Stimulated activated naive CD4-positive, alpha-beta T cell (primary cell): ENCODE results near the gene GALK2.
"Not testable (repeated sequence)": the region's sequence is repeated elsewhere in the genome, so short reads cannot be mapped to it uniquely, and the experiment has no call there.

Experiments
- DNase-seq, 6 experiments: peaks; one replicate each; lab custom pipeline; 2025; lab: John Stamatoyannopoulos, UW

The GALK2 gene

GRCh38 chr15:49223536-49224274 lies 53.7 kb downstream of the GALK2 start:
- no peak for DNase-seq

DNA sequence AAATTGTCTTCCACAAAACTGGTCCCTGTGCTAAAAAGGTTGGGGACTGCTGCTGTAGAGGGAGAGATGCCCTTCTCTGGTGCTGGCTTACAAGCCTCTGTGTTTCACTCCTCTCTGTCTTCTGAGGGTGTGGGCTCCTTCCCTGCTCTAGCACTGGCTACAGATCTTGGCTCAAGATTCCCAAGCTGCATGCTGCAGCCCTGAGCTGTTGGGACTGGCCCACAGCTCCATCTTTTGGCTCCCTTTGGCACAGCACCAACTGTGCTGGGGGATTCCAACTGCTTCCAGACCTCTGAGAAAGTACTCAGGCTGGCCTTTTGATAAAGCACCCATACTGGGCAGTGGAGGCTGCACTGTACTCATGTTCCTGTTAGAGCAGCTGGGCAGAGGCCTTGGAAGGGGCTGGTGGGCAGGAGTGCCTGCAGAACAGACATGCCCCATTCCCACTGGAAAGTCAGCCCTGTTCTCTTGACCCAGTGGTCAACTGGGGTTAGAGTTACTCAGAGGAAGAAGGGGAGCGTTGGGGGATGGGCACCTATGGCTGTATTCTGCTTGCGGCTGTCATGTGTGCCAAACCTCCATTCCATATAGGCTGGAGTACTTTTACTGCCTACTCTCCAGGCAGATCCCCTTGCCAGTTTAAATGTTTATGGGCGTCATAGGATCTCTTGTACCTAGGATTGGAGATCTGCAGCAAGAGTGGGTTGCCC lies 55.7 kb downstream of the GALK2 start:
- DNase-seq, result no peak

- DNase-seq, result no peak
Measured at GRCh38 chr15:49227602-49228001, 57.6 kb downstream of the GALK2 start.

DNA sequence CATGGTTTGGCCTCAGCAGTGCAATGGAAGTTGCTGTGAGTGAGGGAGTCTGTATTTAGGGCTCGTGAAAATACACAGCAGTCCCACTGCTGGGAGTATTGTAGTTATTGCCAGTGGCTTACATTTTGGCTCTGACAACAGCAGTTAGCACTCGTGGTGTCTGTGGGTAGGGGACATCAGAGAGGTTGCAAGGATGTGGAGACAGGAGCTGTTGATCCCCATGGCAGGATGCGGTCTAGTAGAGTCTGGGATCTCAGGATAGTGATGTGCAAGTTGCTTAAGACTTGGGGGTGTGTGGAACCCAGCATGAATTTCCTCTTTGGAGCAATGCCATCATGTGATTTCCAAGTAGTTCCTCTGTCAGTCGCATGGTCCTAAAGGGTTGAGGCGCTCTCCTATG lies 59.9 kb downstream of the GALK2 start:
- DNase-seq, result no peak

GRCh38 chr15:49232236-49232806 lies 62.3 kb downstream of the GALK2 start:
- DNase-seq, result no peak

DNA sequence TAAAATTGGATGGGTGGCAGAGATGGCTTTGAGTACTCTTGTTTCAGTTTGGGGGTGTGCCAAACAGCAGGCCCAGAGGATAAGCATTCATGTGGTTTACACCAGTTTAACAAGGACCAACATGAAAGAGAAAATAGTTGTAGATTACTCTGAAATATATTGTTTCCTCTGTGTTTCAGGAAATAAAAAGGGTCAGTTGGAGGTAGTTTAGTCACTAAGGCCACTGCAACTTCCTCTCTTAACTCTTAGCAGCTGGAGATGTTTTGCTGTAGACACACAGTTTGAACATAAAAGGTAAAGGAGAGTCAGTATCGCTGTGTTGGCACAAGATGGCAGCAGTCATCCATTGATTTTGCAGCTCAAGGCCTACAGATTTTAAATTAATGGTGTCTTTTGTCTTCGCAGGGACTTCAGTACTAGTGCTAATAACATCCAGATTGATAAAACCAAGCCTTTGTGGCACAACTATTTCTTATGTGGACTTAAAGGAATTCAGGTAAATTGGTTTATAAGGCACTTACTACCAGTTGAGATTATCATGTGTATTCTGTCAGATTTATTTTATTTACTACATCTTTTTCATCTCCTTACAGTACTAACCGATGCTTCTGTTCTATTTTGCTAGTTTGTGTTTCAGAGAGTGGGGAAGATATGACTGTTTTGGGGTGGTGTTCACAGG lies 65.5 kb downstream of the GALK2 start:
- DNase-seq, result peak in 4 of 6 experiments; percentile 1 to 43 (median 18)

DNA sequence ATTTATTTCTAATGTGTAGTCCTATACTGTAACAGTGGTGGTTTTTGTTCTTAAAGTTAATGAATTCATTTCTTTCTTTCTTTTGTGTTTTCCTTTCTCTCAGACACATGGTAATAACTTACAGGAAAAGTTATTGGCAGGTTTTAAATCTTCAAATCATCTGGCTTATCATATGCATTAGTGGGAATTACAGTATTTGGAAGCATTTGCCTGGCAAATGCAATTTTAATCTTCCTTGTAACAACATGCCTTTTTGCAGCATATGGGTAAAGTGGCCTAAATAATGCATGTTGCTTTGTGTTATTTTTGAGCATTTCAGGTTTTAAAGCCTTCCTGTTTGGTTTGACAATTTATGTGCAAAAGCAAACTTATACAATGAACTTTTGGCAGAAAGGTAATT lies 66.8 kb downstream of the GALK2 start:
- DNase-seq, result no peak

GRCh38 chr15:49238342-49238741 lies 68.3 kb downstream of the GALK2 start:
- DNase-seq, result no peak

DNA sequence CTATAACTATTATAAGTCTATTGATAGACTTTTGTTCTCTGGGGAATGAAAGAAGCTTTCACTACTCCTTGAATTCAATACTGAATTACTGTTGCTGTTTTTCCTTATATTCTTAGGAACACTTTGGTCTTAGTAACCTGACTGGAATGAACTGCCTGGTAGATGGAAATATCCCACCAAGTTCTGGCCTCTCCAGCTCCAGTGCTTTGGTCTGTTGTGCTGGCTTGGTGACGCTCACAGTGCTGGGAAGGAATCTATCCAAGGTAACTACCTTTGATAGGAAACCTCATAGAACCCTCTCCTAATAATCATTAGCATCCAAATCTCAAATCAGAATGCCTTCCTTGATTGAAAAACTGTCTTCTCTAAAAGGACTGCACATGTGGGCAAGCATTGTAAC lies 69.1 kb downstream of the GALK2 start:
- no peak for DNase-seq

GRCh38 chr15:49242820-49243219 lies 72.8 kb downstream of the GALK2 start:
- no peak for DNase-seq

DNA sequence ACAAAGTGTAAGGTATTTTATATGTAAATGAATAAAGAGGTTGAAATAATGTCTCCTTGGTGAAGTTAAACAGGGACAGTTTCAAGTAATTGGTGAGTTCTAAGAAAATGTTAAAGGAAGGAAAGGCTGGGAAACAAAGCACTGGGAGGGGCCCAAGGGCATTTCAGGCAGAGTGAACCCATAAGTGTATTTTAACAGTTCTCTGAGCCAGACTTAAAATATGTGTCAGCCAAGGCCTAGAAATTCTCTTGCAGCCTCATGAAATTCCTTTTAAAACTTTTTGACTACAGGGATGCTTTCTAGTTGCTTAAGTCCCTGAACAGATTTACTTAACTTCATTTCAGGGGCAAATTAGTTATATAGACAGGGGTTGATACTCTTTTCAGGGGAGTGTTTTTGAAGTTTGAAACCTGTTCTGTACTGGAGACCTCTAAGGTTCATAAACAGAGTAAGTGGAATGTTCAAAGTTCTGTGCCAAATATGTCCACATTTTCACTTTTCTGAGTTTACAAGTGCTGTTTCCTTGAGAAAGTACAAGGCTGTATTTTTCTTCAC lies 77.6 kb downstream of the GALK2 start:
- no peak for DNase-seq

DNA sequence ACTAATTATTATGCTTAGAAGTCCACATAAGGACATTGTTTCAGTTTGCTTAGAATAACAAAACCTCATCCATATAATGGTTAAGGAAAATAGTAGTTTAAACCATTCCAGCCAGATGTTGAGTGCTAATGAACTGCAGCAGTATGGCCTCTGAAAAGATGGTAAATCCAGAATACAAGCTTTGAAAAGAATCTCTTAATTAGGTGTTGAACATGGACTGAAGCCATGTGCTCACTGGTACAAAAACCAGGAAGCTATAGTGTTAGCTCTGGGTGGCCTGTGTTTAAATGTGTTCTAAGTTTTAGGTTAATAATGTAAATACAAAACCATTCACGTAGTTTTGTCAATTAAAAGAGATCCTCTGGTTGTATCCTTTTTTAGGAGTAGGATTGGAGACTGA lies 78.2 kb downstream of the GALK2 start:
- DNase-seq, result no peak

GRCh38 chr15:49255966-49256759 lies 86.1 kb downstream of the GALK2 start:
- DNase-seq, result no peak

GRCh38 chr15:49265117-49265516 lies 95.1 kb downstream of the GALK2 start:
- not testable (repeated sequence) for DNase-seq

- DNase-seq, result no peak
Measured at GRCh38 chr15:49265911-49266310, 95.9 kb downstream of the GALK2 start.

DNA sequence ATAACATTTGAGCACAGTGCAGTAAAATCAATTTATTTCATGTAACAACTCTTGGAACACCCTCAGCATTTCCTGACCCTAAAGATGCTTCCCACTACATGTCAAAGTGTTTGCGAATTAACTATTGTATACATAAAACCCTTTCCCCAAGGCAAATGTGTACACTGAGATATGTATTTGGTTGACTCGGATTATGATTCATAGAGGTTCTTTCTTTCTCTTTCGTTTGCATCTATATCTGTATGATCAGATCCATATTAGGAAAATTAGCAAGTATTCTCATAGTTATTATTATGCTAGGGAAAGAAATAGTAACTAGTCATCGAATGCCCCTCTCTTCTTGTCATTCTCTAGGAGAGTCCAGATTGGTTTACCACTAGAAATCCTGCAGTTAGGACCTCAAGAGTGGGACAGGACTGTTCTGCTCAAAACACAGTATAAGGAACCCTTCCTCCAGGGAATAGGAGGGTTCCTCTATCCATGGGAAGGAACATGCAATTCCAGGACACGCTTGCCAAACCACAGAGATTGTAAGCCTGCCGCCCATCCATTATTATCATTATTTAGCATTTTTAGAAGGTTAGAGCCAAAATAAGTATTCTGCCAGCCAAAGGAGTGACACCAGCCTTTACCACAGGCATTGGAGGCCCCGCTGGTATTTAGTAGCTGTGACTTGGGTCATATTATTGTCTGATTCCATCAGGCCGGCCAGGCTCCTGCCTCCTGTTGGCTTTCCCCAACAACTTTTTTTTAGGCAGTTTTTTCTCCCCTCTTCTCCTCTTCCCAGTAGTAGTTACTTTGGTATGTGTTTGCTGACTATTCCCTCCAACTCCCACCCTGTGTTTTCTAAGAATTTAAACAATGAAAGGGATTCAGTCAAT lies 100.7 kb downstream of the GALK2 start:
- no peak for DNase-seq

DNA sequence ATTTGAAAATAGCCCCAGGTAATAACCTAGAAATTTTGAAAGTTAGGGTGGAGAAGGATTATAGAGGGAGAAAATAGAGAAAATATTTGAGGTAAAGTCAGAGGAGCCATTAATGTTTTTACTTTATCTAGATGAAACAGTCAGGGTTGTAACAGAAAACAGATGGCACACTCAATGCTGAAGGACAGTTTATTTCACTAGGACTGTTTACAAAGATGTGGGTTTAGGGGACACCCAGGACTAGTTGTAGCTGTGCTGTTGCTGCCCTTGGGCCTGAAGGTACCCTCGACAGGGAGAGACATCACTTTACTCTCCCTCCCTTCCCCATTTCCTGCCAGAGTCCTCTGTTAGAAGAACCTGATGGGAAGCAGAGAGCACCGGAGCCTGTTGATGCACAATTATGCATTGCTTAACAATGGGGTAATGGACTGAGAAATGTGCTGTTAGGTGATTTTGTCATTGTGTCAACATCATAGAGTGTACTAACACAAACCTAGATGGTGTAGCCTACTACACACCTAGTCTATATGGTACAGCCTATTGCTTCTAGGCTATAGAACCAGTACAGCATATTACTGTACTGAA lies 103.8 kb downstream of the GALK2 start:
- DNase-seq, result no peak

- DNase-seq, result no peak
Measured at GRCh38 chr15:49278751-49279150, 108.7 kb downstream of the GALK2 start.

- DNase-seq, result no peak
Measured at GRCh38 chr15:49279521-49280456, 109.7 kb downstream of the GALK2 start.
